K562 (cell line): ENCODE results near the gene TEX101. TPM values are rescaled to one million over a fixed set of nuclear protein-coding genes. Genes with fewer than 3 reads are reported as not detected.
A peak's percentile ranks its signal among the peaks of the same experiment; 100 is the strongest.

Source experiments
- ATAC-seq: fragments of 200-7000 bp; cut with Tn5 transposase; 3 replicates; pipeline ENCODE4 v1.9.1; 2020; ENCODE audit warnings: moderate library complexity
- BruUV-seq: library from RNA; stranded (reverse); fragments of 400-500 nt; replicated peaks from 2 replicates; lab custom pipeline; 2021; lab: Mats Ljungman, UMichigan
- CTCF ChIA-PET: fragments of 300-600 bp; formaldehyde crosslinking; extraction: SDS; loops from one replicate; lab custom pipeline; 2021; ENCODE audit warnings: low intra/inter-chr PET ratio; lab: Yijun Ruan, JAX
- POLR2A ChIA-PET: fragments of 300-600, 350-650 bp; sonication (Branson Sonifier 250); formaldehyde crosslinking; extraction: SDS; loops from one replicate; lab custom pipeline; 2021; ENCODE audit warnings: antibody characterized with exemption, inconsistent platforms; lab: Yijun Ruan, JAX
- DNase-seq, 4 experiments: peaks; one replicate each; pipeline versions ENCODE4 v3.0.0 to v3.0.0-alpha.2; 2011 to 2018; ENCODE audit warnings: low spot score in 3 of 4, mixed read lengths in 3 of 4; ENCODE audit errors: extremely low read depth in 1 of 4
- FAIRE-seq: peaks from 2 replicates; lab custom pipeline; 2011; peaks lifted over from hg19 to GRCh38; lab: Jason Lieb, UNC
- H2AFZ ChIP-seq: 2 replicates; pipeline ENCODE4 v1.6.0; 2011; ENCODE audit warnings: low read depth, low read length, control low read depth, inconsistent platforms
- H3K27ac ChIP-seq: fragments of 200-600 bp; 3 replicates; pipeline ENCODE4 v1.8.0; 2011; ENCODE audit warnings: low read depth, mild to moderate bottlenecking, control low read depth, inconsistent platforms, low read length, moderate library complexity, mixed read lengths; ENCODE audit errors: extremely low read depth
- H3K27me3 ChIP-seq, 2 experiments: fragments of 300-600 bp in 1 of 2; 2 replicates in 1 of 2; 3 replicates in 1 of 2; pipeline versions ENCODE4 v1.6.0 to v1.8.0; 2011; ENCODE audit warnings: inconsistent platforms in 2 of 2, low read length in 2 of 2, mild to moderate bottlenecking in 1 of 2, mixed read lengths in 1 of 2, moderate library complexity in 1 of 2; ENCODE audit not compliant: control insufficient read depth in 2 of 2, insufficient read depth in 2 of 2
- H3K36me3 ChIP-seq: fragments of 300-600 bp; 3 replicates; pipeline ENCODE4 v1.8.0; 2011; ENCODE audit warnings: mild to moderate bottlenecking, low read length, inconsistent platforms; ENCODE audit not compliant: control insufficient read depth, insufficient read depth
- H3K4me1 ChIP-seq, 2 experiments: fragments of 200-600 bp in 1 of 2; replicated peaks in 1 of 2; 2 replicates in 1 of 2; 3 replicates in 1 of 2; pipeline versions ENCODE4 v1.5.1 to v1.8.0; 2011; ENCODE audit warnings: inconsistent platforms in 2 of 2, low read length in 2 of 2, mild to moderate bottlenecking in 1 of 2, mixed read lengths in 1 of 2, moderate library complexity in 1 of 2; ENCODE audit not compliant: control insufficient read depth in 2 of 2, insufficient read depth in 2 of 2
- H3K4me2 ChIP-seq: 2 replicates; pipeline ENCODE4 v1.6.1; 2011; ENCODE audit warnings: low read length, control low read depth, inconsistent platforms, mixed read lengths; ENCODE audit not compliant: insufficient read depth
- H3K4me3 ChIP-seq: fragments of 200-600 bp; sonication (generic), shearing (Covaris generic); 2 replicates; pipeline ENCODE4 v1.5.1; 2016; ENCODE audit warnings: control low read depth, inconsistent platforms
- H3K79me2 ChIP-seq: fragments of 200-600 bp; 3 replicates; pipeline ENCODE4 v1.8.0; 2011; ENCODE audit warnings: low read length, inconsistent platforms; ENCODE audit not compliant: control insufficient read depth, insufficient read depth
- H3K9ac ChIP-seq, 2 experiments: 2 replicates each; pipeline versions ENCODE4 v1.6.0 to v1.6.1; 2011; ENCODE audit warnings: low read depth in 2 of 2, low read length in 2 of 2, control low read depth in 1 of 2, inconsistent platforms in 1 of 2, mild to moderate bottlenecking in 1 of 2, mixed read lengths in 1 of 2; ENCODE audit not compliant: insufficient read depth in 1 of 2
- H3K9me1 ChIP-seq: one replicate; pipeline ENCODE4 v1.6.0; 2011; ENCODE audit warnings: inconsistent platforms, mild to moderate bottlenecking, low read length, moderate library complexity; ENCODE audit not compliant: control insufficient read depth, insufficient read depth
- H3K9me3 ChIP-seq: replicated peaks from 2 replicates; pipeline ENCODE4 v1.5.1; 2011; ENCODE audit warnings: low read depth, low read length, inconsistent platforms; ENCODE audit not compliant: control insufficient read depth, insufficient read depth
- H4K20me1 ChIP-seq: replicated peaks from 2 replicates; pipeline ENCODE4 v1.6.1; 2011; ENCODE audit warnings: low read length, inconsistent platforms, mixed read lengths; ENCODE audit not compliant: control insufficient read depth, insufficient read depth
- DDX20 ChIP-seq: fragments of 450-650 bp; IDR thresholded peaks from 2 replicates; pipeline ENCODE4 v1.6.1; 2016; ENCODE audit warnings: missing genetic modification characterization, low read depth, mild to moderate bottlenecking, missing compliant biosample characterization, moderate library complexity
- DMBX1 ChIP-seq: fragments of 250-450 bp; sonication (Bioruptor Pico); IDR thresholded peaks from 2 replicates; pipeline ENCODE4 v1.8.0; 2022; ENCODE audit warnings: inconsistent platforms, mild to moderate bottlenecking, moderate library complexity, borderline replicate concordance
- FOXP4 ChIP-seq: sonication (generic); formaldehyde crosslinking; IDR thresholded peaks from 2 replicates; pipeline ENCODE4 v1.8.0; 2022; ENCODE audit warnings: mild to moderate bottlenecking, missing genetic modification reagents, borderline replicate concordance
- GABPB2 ChIP-seq: fragments of 250-450 bp; sonication (Bioruptor Pico); conservative IDR thresholded peaks from 2 replicates; pipeline ENCODE4 v1.5.1; 2021; ENCODE audit warnings: mild to moderate bottlenecking
- L3MBTL2 ChIP-seq: fragments of 450-650 bp; IDR thresholded peaks from 2 replicates; pipeline ENCODE4 v1.6.1; 2016; ENCODE audit warnings: mild to moderate bottlenecking, moderate library complexity
- MTA1 ChIP-seq: fragments of 450-650 bp; IDR thresholded peaks from 2 replicates; pipeline ENCODE4 v1.6.1; 2017; ENCODE audit warnings: borderline replicate concordance
- SIX5 ChIP-seq, 2 experiments: IDR thresholded peaks; 2 replicates each; pipeline ENCODE4 v1.6.1; 2011; ENCODE audit warnings: low read length in 2 of 2, borderline replicate concordance in 1 of 2, low read depth in 1 of 2, mild to moderate bottlenecking in 1 of 2, moderate library complexity in 1 of 2; ENCODE audit not compliant: insufficient read depth in 1 of 2
- WGBS: fragments of 100-300 bp; shearing (Covaris generic); methylation state at CpG from one replicate; pipeline ENCODE4 v1.1.6; 2016; ENCODE audit warnings: low coverage, mixed read lengths; ENCODE audit not compliant: insufficient coverage; ENCODE audit errors: missing lambda C conversion rate; 5-methylcytosine and 5-hydroxymethylcytosine counted together
- in situ Hi-C: fragments of 300-500 bp; cut with MboI; formaldehyde crosslinking; loops from 4 replicates; pipeline ENCODE4 v1.15.0; 2018; ENCODE audit warnings: inconsistent platforms, mixed read lengths
- intact Hi-C: fragments of 100-400 bp; cut with micrococcal nuclease; formaldehyde crosslinking; loops from 2 replicates; pipeline ENCODE4 v1.14.2; 2022
- polyA plus RNA-seq, 8 experiments: library from polyadenylated mRNA; depleted of rRNA in 4 of 8; stranded (reverse) in 5 of 8; unstranded in 3 of 8; fragments of >200 nt; fragmentation: Nextera tagmentation in 2 of 8; fragmentation: Illumina TruSeq in 1 of 8; extraction: Ambion mirVana in 2 of 8; extraction: Trizol in 1 of 8; gene quantifications; 2 replicates each; pipeline versions ENCODE4 v1.2.1 to v1.2.3, GENCODE V29; 2011 to 2014; ENCODE audit warnings: inconsistent platforms in 1 of 8, missing spikeins in 1 of 8
- total RNA-seq, 7 experiments: library from RNA; depleted of rRNA in 6 of 7; stranded (reverse); fragments of >200 nt in 6 of 7; fragmentation: Illumina TruSeq in 2 of 7; extraction: Trizol in 2 of 7; gene quantifications; 2 replicates each; pipeline versions ENCODE4 v1.2.1 to v1.2.3, GENCODE V29; 2011 to 2021; ENCODE audit warnings: low replicate concordance in 1 of 7
- TF ChIP-seq, protein P1 (sequence below): IDR thresholded peaks from 3 replicates; pipeline ENCODE4 v1.6.1; 2011; ENCODE audit warnings: borderline replicate concordance, mild to moderate bottlenecking, moderate library complexity; ENCODE audit not compliant: insufficient read length; ENCODE audit errors: extremely low read depth
- TF ChIP-seq, protein P2 (sequence below), 2 experiments: fragments of 250-450 bp in 1 of 2; fragments of 450-650 bp in 1 of 2; sonication (Bioruptor Pico) in 1 of 2; IDR thresholded peaks; 2 replicates each; pipeline versions ENCODE4 v1.6.1 to v1.8.0; 2016 to 2021; ENCODE audit warnings: mild to moderate bottlenecking in 2 of 2, moderate library complexity in 2 of 2, missing compliant biosample characterization in 1 of 2, missing genetic modification characterization in 1 of 2
- TF ChIP-seq, protein P3 (sequence below): sonication (generic); formaldehyde crosslinking; IDR thresholded peaks from 2 replicates; pipeline ENCODE4 v1.8.0; 2022; ENCODE audit warnings: missing genetic modification reagents, mild to moderate bottlenecking, moderate library complexity, borderline replicate concordance

The TEX101 gene
- total and polyA plus RNA-seq, 9 of the 15 experiments (the other 6 are each of a cell fraction or from before 2014, with no cell fraction given): 0.10 to 0.36 (median 0.14) TPM; not detected in 6

- TF ChIP-seq SIX5 (IDR thresholded peaks at IDR 0.05; ENCODE audit: borderline replicate concordance in 1 of 2, insufficient read depth in 1 of 2, low read depth in 1 of 2, low read length in 2 of 2): no peak
- no peak for TF ChIP-seq L3MBTL2
- TF ChIP-seq, protein P1, sequence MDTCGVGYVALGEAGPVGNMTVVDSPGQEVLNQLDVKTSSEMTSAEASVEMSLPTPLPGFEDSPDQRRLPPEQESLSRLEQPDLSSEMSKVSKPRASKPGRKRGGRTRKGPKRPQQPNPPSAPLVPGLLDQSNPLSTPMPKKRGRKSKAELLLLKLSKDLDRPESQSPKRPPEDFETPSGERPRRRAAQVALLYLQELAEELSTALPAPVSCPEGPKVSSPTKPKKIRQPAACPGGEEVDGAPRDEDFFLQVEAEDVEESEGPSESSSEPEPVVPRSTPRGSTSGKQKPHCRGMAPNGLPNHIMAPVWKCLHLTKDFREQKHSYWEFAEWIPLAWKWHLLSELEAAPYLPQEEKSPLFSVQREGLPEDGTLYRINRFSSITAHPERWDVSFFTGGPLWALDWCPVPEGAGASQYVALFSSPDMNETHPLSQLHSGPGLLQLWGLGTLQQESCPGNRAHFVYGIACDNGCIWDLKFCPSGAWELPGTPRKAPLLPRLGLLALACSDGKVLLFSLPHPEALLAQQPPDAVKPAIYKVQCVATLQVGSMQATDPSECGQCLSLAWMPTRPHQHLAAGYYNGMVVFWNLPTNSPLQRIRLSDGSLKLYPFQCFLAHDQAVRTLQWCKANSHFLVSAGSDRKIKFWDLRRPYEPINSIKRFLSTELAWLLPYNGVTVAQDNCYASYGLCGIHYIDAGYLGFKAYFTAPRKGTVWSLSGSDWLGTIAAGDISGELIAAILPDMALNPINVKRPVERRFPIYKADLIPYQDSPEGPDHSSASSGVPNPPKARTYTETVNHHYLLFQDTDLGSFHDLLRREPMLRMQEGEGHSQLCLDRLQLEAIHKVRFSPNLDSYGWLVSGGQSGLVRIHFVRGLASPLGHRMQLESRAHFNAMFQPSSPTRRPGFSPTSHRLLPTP: peak; percentile 53
- TF ChIP-seq GABPB2 (CRISPR knock-in tag): no peak
These were observed 30.0 kb downstream of the TEX101 start (continued) for GRCh38 chr19:43444531-43445287.

GRCh38 chr19:43445426-43445825 is 30.7 kb downstream of the TEX101 start:
- peaks cover 3 to 10% of the 10 kb centered on the region in 2 experiments; a peak in 4 of 5 replicates for H3K4me1 ChIP-seq
- FAIRE-seq (no peak), DNase-seq (no peak), ATAC-seq (no peak)
- H3K9me1 ChIP-seq: no peaks in the 10 kb centered on the region
- intact Hi-C loops (loop anchor here (5.0 to 10.0 kb wide), 3 partner anchors 57 to 209 kb away; partner anchors contain the start of gene PHLDB3), in situ Hi-C loops (loop anchor here (5.0 kb wide), 2 partner anchors 72 to 207 kb away; no protein-coding TSS in a partner anchor)
- no peaks in the 10 kb centered on the region for H3K79me2 ChIP-seq
- no TSS peak for BruUV-seq
- no peak overlapping the region for H3K27ac ChIP-seq
- WGBS: 53% methylated on average over 2 of the region's 2 CpGs
- H2AFZ ChIP-seq: no peak overlapping the region
- H3K36me3 ChIP-seq: no peaks in the 10 kb centered on the region
- no peaks in the 10 kb centered on the region for H4K20me1 ChIP-seq
- no peak overlapping the region for H3K4me2 ChIP-seq
- ChIA-PET CTCF (no interaction called here), POLR2A (interaction anchor here (0.6 kb wide), 1 partner anchor 25 kb away, joined by 3 read pairs; no protein-coding TSS in a partner anchor)
- no peak overlapping the region for H3K4me3 ChIP-seq
- H3K9me3 ChIP-seq: no peaks in the 10 kb centered on the region
- no peaks in the 10 kb centered on the region for H3K27me3 ChIP-seq
- H3K9ac ChIP-seq: no peak overlapping the region
- peak; percentile 88 for TF ChIP-seq DDX20
- TF ChIP-seq MTA1: no peak
- peak; percentile 94 for TF ChIP-seq DMBX1 (CRISPR knock-in tag)
- TF ChIP-seq FOXP4 (CRISPR knock-in tag): no peak
- TF ChIP-seq, protein P2, sequence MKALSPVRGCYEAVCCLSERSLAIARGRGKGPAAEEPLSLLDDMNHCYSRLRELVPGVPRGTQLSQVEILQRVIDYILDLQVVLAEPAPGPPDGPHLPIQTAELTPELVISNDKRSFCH (CRISPR knock-in tag; IDR thresholded peaks at IDR 0.05): no peak
- TF ChIP-seq, protein P2 (tag; IDR thresholded peaks at IDR 0.05): peak; percentile 77; the same call in 1 of the 2 replicates
- TF ChIP-seq, protein P3, sequence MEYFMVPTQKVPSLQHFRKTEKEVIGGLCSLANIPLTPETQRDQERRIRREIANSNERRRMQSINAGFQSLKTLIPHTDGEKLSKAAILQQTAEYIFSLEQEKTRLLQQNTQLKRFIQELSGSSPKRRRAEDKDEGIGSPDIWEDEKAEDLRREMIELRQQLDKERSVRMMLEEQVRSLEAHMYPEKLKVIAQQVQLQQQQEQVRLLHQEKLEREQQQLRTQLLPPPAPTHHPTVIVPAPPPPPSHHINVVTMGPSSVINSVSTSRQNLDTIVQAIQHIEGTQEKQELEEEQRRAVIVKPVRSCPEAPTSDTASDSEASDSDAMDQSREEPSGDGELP (CRISPR knock-in tag): no peak
